Measurements from ENCODE around the gene SMAD1. TPM values are rescaled to one million over a fixed set of nuclear protein-coding genes. Genes with fewer than 3 reads are reported as not detected.

Gene SMAD1
- total RNA-seq: 10 to 100 TPM; 40.4 to 47.3 TPM

GRCh38 chr4:145481164-145481941 is at the start of gene SMAD1:
Gene SMAD1, plus strand, starts transcription at chr4:145481853. Its CDS starts 32,761 bp downstream, at chr4:145514614.
- H3K27ac ChIP-seq: peak within 1 kb of the TSS; percentile 92
- TF ChIP-seq, protein P1, sequence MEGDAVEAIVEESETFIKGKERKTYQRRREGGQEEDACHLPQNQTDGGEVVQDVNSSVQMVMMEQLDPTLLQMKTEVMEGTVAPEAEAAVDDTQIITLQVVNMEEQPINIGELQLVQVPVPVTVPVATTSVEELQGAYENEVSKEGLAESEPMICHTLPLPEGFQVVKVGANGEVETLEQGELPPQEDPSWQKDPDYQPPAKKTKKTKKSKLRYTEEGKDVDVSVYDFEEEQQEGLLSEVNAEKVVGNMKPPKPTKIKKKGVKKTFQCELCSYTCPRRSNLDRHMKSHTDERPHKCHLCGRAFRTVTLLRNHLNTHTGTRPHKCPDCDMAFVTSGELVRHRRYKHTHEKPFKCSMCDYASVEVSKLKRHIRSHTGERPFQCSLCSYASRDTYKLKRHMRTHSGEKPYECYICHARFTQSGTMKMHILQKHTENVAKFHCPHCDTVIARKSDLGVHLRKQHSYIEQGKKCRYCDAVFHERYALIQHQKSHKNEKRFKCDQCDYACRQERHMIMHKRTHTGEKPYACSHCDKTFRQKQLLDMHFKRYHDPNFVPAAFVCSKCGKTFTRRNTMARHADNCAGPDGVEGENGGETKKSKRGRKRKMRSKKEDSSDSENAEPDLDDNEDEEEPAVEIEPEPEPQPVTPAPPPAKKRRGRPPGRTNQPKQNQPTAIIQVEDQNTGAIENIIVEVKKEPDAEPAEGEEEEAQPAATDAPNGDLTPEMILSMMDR (IDR thresholded peaks at IDR 0.05): no peak
- H3K4me1 ChIP-seq: no peaks in the 10 kb centered on the region
- peak within 1 kb of the TSS; percentile 73 to 98 for H3K9ac ChIP-seq (ENCODE audit: low read depth in 2 of 2, low read length in 2 of 2)
- H3K9me3 ChIP-seq: no peaks in the 10 kb centered on the region
- no peaks in the 10 kb centered on the region for H3K27me3 ChIP-seq
- intact Hi-C loops (cut with DNase I): loop anchor here (5.0 kb wide), 1 partner anchor 61 kb away; no protein-coding TSS in a partner anchor
- peak within 1 kb of the TSS; percentile 83 for H3K4me3 ChIP-seq
- H3K36me3 ChIP-seq: no peaks in the 10 kb centered on the region
- DNase-seq: peak; percentile 77

DNA sequence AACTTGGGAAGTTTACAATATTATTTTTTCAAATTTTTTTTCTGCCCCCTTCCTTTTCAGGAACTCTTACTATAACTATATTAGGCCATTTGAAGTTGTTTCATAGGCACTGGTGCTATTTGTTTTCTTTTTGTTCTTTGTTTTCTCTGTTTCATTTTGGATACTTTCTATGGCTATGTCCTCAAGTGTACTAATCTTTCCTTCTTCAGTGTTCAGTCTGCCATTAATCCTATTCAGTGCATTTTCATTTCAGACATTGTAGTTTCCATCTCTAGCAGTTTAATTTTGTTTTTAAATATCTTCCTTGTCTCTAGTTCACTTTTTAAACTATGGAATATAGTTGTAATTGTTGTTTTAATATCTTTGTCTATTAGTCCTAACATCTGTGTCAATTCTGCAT is 48.0 kb upstream of the SMAD1 start:
- Histone ChIP-seq H3K4me3 (no peak overlapping the region), H3K27ac (no peak overlapping the region), H3K9me3 (no peaks in the 10 kb centered on the region), H3K9ac (ENCODE audit: low read depth in 2 of 2, low read length in 2 of 2) (no peak overlapping the region), H3K4me1 (no peaks in the 10 kb centered on the region), H3K36me3 (no peaks in the 10 kb centered on the region), H3K27me3 (no peaks in the 10 kb centered on the region)
- intact Hi-C loops (cut with DNase I): no loop called here
- TF ChIP-seq, protein P1 (IDR thresholded peaks at IDR 0.05): no peak
- no peak for DNase-seq

DNA sequence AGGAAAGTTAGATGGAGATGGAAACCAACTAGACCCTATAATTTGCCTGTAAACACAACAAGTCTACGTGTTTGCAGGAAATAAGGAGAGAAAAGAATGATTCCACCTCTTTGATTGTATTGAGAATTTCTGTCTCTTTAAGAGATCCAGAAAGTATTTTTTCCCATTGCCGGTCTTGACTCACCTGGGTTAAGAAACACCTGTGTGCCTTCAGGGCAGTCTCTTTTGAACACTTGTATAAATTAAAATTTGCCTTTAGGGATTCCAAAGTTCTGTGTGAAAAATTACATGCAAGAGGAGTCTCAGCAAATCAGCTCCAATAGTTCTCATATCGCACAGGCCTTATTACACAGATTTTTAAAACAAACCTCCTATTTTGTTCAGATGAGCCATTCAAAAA is 46.0 kb upstream of the SMAD1 start:
- no peak overlapping the region for H3K27ac ChIP-seq
- H3K27me3 ChIP-seq: no peaks in the 10 kb centered on the region
- no peaks in the 10 kb centered on the region for H3K36me3 ChIP-seq
- DNase-seq: no peak
- H3K9me3 ChIP-seq: no peaks in the 10 kb centered on the region
- no peak overlapping the region for H3K4me3 ChIP-seq
- H3K9ac ChIP-seq (ENCODE audit: low read depth in 2 of 2, low read length in 2 of 2): no peak overlapping the region
- TF ChIP-seq, protein P1 (IDR thresholded peaks at IDR 0.05): no peak
- no peaks in the 10 kb centered on the region for H3K4me1 ChIP-seq
- intact Hi-C loops (cut with DNase I): no loop called here

- H3K27me3 ChIP-seq: no peaks in the 10 kb centered on the region
- no peak for DNase-seq
- no peak overlapping the region for H3K4me3 ChIP-seq
- no peaks in the 10 kb centered on the region for H3K9me3 ChIP-seq
- H3K27ac ChIP-seq: no peak overlapping the region
- no peaks in the 10 kb centered on the region for H3K4me1 ChIP-seq
- intact Hi-C loops (cut with DNase I): no loop called here
- no peak overlapping the region for H3K9ac ChIP-seq (ENCODE audit: low read depth in 2 of 2, low read length in 2 of 2)
- no peaks in the 10 kb centered on the region for H3K36me3 ChIP-seq
- TF ChIP-seq, protein P1 (IDR thresholded peaks at IDR 0.05): no peak
Observed at GRCh38 chr4:145436114-145436513, 45.5 kb upstream of the SMAD1 start.

GRCh38 chr4:145436796-145437195 is 44.9 kb upstream of the SMAD1 start:
- Histone ChIP-seq H3K9ac (ENCODE audit: low read depth in 2 of 2, low read length in 2 of 2) (no peak overlapping the region), H3K27me3 (no peaks in the 10 kb centered on the region), H3K9me3 (no peaks in the 10 kb centered on the region), H3K27ac (no peak overlapping the region), H3K36me3 (no peaks in the 10 kb centered on the region), H3K4me1 (no peaks in the 10 kb centered on the region), H3K4me3 (no peak overlapping the region)
- intact Hi-C loops (cut with DNase I): no loop called here
- TF ChIP-seq, protein P1 (IDR thresholded peaks at IDR 0.05): no peak
- DNase-seq: no peak

Measured in colonic mucosa (tissue), 4 donors.